ENCODE data around the gene MXD1. TPM values are rescaled to one million over a fixed set of nuclear protein-coding genes. Genes with fewer than 3 reads are reported as not detected.

Gene MXD1
- total RNA-seq, 1 donor: 13.1 TPM

DNA sequence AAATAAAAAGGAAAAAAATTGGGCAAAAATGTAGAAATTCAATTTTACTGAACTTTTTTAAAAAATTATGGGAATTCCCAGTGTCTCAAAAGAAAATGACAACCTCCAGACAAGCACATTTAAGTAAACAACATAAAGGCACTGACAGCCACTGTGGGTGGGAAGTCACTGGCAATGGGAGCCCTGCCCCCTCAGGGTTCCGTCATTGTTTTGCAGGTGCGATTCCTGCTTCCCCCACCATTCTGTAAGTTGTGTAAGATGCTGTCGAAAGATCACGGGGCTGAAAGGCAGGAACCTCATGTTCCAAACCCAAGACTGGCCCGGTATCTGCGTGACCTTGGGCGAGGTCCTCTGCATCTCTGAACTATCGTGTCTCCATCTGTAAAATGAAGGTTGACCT is 62.3 kb downstream of the MXD1 start:
- TF ChIP-seq, protein P1, sequence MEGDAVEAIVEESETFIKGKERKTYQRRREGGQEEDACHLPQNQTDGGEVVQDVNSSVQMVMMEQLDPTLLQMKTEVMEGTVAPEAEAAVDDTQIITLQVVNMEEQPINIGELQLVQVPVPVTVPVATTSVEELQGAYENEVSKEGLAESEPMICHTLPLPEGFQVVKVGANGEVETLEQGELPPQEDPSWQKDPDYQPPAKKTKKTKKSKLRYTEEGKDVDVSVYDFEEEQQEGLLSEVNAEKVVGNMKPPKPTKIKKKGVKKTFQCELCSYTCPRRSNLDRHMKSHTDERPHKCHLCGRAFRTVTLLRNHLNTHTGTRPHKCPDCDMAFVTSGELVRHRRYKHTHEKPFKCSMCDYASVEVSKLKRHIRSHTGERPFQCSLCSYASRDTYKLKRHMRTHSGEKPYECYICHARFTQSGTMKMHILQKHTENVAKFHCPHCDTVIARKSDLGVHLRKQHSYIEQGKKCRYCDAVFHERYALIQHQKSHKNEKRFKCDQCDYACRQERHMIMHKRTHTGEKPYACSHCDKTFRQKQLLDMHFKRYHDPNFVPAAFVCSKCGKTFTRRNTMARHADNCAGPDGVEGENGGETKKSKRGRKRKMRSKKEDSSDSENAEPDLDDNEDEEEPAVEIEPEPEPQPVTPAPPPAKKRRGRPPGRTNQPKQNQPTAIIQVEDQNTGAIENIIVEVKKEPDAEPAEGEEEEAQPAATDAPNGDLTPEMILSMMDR (IDR thresholded peaks at IDR 0.05; ENCODE audit: insufficient read depth, low read length): no peak
- no peak for DNase-seq (ENCODE audit: low read depth)

DNA sequence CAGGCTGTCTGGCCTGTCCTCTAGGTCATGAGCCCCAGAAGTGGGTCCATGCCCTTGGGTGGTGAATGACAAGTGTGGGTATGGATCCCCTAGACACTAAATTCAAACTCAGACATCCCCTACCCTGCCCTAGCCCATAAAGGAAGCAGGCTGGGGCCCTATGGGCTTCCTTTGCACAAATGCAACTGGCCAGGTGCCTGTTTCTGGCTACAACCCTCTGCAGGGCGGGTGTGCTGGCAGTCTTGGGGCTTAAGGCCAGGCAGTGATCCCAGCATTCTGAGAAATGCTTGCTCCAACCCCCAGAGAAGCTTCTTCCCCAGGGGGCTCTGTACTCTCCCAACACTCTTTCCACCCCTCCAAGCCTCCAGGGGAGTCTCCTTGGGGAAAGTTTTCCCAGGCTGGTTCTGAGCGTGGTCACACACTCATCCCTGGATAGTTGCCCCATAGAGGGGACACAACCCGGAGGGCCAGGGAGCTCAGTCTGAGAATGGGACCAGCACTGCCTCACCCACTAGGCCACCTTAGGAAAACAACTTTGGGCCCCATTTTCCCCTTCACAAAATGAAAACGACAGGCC is 63.1 kb downstream of the MXD1 start:
- no peak for DNase-seq (ENCODE audit: low read depth)
- TF ChIP-seq, protein P1 (IDR thresholded peaks at IDR 0.05; ENCODE audit: insufficient read depth, low read length): no peak
- H3K4me3 ChIP-seq (ENCODE audit: low read depth, low read length): no peak overlapping the region

More for the DNA sequence above, 62.3 kb downstream of the MXD1 start:
- no peak overlapping the region for H3K4me3 ChIP-seq (ENCODE audit: low read depth, low read length)

DNA sequence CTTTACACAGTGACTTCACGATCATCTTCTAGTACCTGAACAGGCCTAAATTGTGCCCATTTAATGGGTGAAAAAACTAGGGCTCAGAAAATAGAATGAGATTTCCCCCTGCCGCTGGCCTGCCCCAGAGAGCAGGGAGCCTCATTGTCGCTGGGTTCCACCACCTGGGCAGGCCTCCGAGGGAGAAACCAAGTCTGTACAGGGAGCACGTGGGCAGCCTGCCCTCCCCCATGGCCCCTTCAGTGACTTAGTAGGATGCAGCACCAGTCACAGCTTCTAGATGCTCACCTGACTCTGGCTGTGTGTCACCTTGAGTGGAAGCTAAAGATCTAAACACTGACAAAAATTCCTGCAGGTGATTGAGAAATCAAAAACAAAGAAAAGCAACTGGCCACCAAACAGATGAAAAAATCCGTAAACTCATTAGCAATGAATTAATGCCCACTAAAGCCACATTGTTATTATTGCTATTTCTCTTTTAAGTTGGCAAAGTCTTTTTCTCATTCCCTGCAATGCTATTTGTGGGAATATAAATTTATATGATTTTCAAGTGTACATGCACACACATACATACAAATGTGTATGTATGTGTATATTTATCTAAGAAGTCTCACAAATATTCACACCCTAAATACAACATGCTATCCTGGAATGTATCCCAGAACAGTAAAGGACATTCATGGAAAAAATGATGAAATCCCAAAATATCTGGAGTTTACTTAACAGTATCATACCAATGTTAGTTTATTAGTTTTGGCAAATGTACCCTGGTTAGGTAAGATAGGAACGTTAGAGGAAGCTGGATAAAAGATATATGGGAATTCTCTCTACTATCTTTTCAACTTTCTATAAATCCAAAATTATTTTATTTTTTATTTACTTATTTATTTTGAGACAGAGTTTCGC is 65.2 kb downstream of the MXD1 start:
- DNase-seq (ENCODE audit: low read depth): peak; percentile 84
- H3K4me3 ChIP-seq (ENCODE audit: low read depth, low read length): no peak overlapping the region
- TF ChIP-seq, protein P1 (IDR thresholded peaks at IDR 0.05; ENCODE audit: insufficient read depth, low read length): no peak

DNA sequence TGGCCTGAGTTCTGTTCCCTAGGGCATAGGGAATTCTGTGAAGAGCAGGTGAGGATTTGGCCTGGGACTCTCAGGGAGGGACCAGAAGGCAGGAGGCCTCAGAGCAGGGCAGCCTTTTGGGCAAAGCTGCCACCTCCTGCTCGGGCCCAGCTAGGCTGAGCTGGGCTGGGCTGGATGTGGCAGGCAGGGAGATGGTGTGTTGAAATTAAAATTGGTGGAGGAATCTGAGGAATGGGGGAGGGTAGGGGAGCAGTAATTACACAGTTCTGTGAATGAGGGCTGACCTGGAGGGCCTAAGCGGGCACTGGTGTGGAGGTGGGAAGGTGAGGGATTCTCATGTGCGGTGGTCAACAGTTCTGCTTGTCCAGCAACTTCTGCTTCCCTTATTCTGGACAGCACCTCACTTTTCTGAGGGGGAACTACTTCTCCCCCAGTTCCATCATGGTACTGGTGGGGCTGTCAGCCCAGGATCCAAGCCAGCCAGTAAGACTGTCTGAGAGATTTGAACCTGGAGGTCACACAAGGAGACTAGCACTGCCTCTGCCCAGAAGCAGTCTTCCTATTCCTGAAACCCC is 68.6 kb downstream of the MXD1 start:
- H3K4me3 ChIP-seq (ENCODE audit: low read depth, low read length): no peak overlapping the region
- DNase-seq (ENCODE audit: low read depth): no peak
- TF ChIP-seq, protein P1 (IDR thresholded peaks at IDR 0.05; ENCODE audit: insufficient read depth, low read length): no peak

GRCh38 chr2:69985216-69985615 is 70.3 kb downstream of the MXD1 start:
- H3K4me3 ChIP-seq (ENCODE audit: low read depth, low read length): no peak overlapping the region
- DNase-seq (ENCODE audit: low read depth): no peak
- TF ChIP-seq, protein P1 (IDR thresholded peaks at IDR 0.05; ENCODE audit: insufficient read depth, low read length): no peak

DNA sequence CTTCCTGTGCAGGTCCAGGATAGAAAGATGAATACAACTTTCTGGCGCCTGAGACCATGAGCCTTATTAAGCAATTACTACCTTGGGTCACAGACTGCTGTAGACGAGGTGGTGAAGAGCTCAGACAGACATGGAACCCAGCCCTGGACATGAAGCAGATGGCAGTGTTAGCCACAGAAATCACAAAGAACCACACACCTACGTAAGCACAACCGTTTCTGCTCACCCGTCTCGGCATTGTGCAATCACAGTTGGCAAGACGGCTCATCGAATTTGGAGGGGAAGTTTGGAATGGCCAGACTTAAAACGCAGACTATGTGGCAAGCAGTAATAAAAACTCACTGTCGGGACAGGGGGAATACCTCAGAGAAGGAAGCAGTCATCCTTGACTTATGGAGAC is 70.8 kb downstream of the MXD1 start:
- peak; percentile 53 for DNase-seq (ENCODE audit: low read depth)
- TF ChIP-seq, protein P1 (IDR thresholded peaks at IDR 0.05; ENCODE audit: insufficient read depth, low read length): no peak
- no peak overlapping the region for H3K4me3 ChIP-seq (ENCODE audit: low read depth, low read length)
